HG03342 (cell line): ENCODE results near the gene USH1C.

ENCODE experiments used
- ATAC-seq: cut with Tn5 transposase; IDR thresholded peaks from one replicate; pipeline ENCODE4 v1.9.1; 2021; ENCODE audit warnings: mild to moderate bottlenecking, moderate library complexity; ENCODE audit not compliant: unreplicated experiment

Gene USH1C

GRCh38 chr11:17477361-17477760 lies 66.9 kb downstream of the USH1C start:
- no peak for ATAC-seq

GRCh38 chr11:17477084-17477333 lies 67.2 kb downstream of the USH1C start:
- ATAC-seq, result no peak

GRCh38 chr11:17476317-17477083 lies 67.7 kb downstream of the USH1C start, which contains the start of gene ABCC8:
Gene ABCC8, minus strand, starts transcription at chr11:17476845. Its CDS starts 69 bp downstream, at chr11:17476776.
- ATAC-seq, result no peak

- no peak for ATAC-seq
Measured at GRCh38 chr11:17475666-17476316, 68.4 kb downstream of the USH1C start.

- no peak for ATAC-seq
Measured at GRCh38 chr11:17473071-17473744, 71.0 kb downstream of the USH1C start.

GRCh38 chr11:17472467-17472866 lies 71.7 kb downstream of the USH1C start:
- ATAC-seq, result no peak

GRCh38 chr11:17471501-17471900 lies 72.7 kb downstream of the USH1C start:
- no peak for ATAC-seq

- ATAC-seq, result no peak
Measured at GRCh38 chr11:17469998-17470397, 74.2 kb downstream of the USH1C start.

- no peak for ATAC-seq
Measured at GRCh38 chr11:17468122-17468521, 76.1 kb downstream of the USH1C start.

- no peak for ATAC-seq
Measured at GRCh38 chr11:17463546-17464174, 80.6 kb downstream of the USH1C start.

GRCh38 chr11:17462940-17463339 lies 81.3 kb downstream of the USH1C start:
- ATAC-seq, result no peak

- ATAC-seq, result no peak
Measured at GRCh38 chr11:17460406-17460805, 83.8 kb downstream of the USH1C start.

GRCh38 chr11:17459236-17459896 lies 84.8 kb downstream of the USH1C start:
- ATAC-seq, result no peak

- no peak for ATAC-seq
Measured at GRCh38 chr11:17458268-17458667, 85.9 kb downstream of the USH1C start.

- ATAC-seq, result no peak
Measured at GRCh38 chr11:17457396-17458173, 86.6 kb downstream of the USH1C start.

- no peak for ATAC-seq
Measured at GRCh38 chr11:17452668-17453067, 91.5 kb downstream of the USH1C start.

GRCh38 chr11:17449158-17449557 lies 95.1 kb downstream of the USH1C start:
- no peak for ATAC-seq

- no peak for ATAC-seq
Measured at GRCh38 chr11:17446482-17446881, 97.7 kb downstream of the USH1C start.

GRCh38 chr11:17445240-17445795 lies 98.9 kb downstream of the USH1C start:
- no peak for ATAC-seq
